OCI-LY7 (cell line): Measurements from ENCODE around the gene AHCTF1.

Source experiments
- CTCF ChIP-seq: fragments of 200-600 bp; sonication (generic); conservative IDR thresholded peaks from 2 replicates; pipeline ENCODE4 v1.5.1; 2014; ENCODE audit warnings: mild to moderate bottlenecking, antibody characterized with exemption, low read length, moderate library complexity, mixed read lengths
- EZH2phosphoT487 ChIP-seq: fragments of 200-600 bp; sonication (generic); IDR thresholded peaks from 2 replicates; pipeline ENCODE4 v1.6.1; 2018; ENCODE audit warnings: low read depth, borderline replicate concordance, mild to moderate bottlenecking, mixed run types, antibody characterized with exemption, low read length, moderate library complexity, mixed read lengths

DNA sequence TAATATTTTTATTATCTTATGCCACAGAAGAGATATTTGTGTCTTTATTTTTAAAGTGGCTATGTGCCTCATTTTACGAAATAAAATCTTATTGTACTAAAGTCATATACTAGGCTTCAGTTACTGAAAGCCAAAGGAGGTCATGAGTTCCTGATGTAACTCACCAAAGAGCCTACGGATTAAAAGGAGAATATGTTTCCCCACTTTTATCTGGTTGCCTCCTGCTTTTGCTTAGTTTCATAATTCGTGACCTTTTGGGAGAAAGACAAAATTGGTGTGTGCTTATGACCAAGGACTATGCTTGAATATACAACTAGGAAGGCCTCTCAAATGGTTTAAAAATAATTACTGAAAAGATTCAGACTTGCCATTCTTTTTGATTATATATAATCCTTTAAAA is 18.2 kb upstream of the AHCTF1 start:
- TF ChIP-seq CTCF = no peak
- TF ChIP-seq EZH2phosphoT487 = no peak
